HepG2 (cell line): ENCODE results near the gene ADCY9. TPM values are rescaled to one million over a fixed set of nuclear protein-coding genes. Genes with fewer than 3 reads are reported as not detected.

ENCODE experiments used
- ATF7-NPFF ChIP-seq: sonication (generic); formaldehyde crosslinking; IDR thresholded peaks from 2 replicates; pipeline ENCODE4 v1.8.1; 2023; ENCODE audit warnings: mild to moderate bottlenecking, low read depth, missing genetic modification reagents, moderate library complexity
- CEBPG ChIP-seq: IDR thresholded peaks from 2 replicates; pipeline ENCODE4 v1.6.1; 2016
- KDM2A ChIP-seq: sonication (generic); formaldehyde crosslinking; IDR thresholded peaks from 2 replicates; pipeline ENCODE4 v1.4.0; 2020; ENCODE audit warnings: low read depth, missing genetic modification reagents, borderline replicate concordance
- KMT2B ChIP-seq: IDR thresholded peaks from 2 replicates; pipeline ENCODE4 v1.6.1; 2016; ENCODE audit warnings: missing genetic modification reagents, missing compliant biosample characterization
- PLRG1 ChIP-seq: fragments of 450-650 bp; conservative IDR thresholded peaks from 2 replicates; pipeline ENCODE4 v1.6.1; 2016
- SRF ChIP-seq: IDR thresholded peaks from 2 replicates; pipeline ENCODE4 v1.6.1; 2011; ENCODE audit warnings: mild to moderate bottlenecking, low read depth, low read length, moderate library complexity
- TIGD3 ChIP-seq: sonication (generic); formaldehyde crosslinking; IDR thresholded peaks from 2 replicates; pipeline ENCODE4 v1.5.1; 2020; ENCODE audit warnings: mild to moderate bottlenecking, missing genetic modification reagents, borderline replicate concordance
- ZBTB25 ChIP-seq: IDR thresholded peaks from 2 replicates; pipeline ENCODE4 v1.6.1; 2018; ENCODE audit warnings: missing genetic modification reagents
- ZBTB40 ChIP-seq, 2 experiments: fragments of 450-650 bp in 1 of 2; sonication (generic) in 1 of 2; formaldehyde crosslinking in 1 of 2; IDR thresholded peaks; 2 replicates each; pipeline versions ENCODE4 v1.6.1 to v1.8.0; 2016 to 2022; ENCODE audit warnings: antibody characterized with exemption in 1 of 2, mild to moderate bottlenecking in 1 of 2, missing genetic modification reagents in 1 of 2
- ZNF142 ChIP-seq: sonication (generic); formaldehyde crosslinking; IDR thresholded peaks from 2 replicates; pipeline ENCODE4 v1.4.0; 2020; ENCODE audit warnings: missing genetic modification reagents
- ZNF264 ChIP-seq: sonication (generic); formaldehyde crosslinking; IDR thresholded peaks from 2 replicates; pipeline ENCODE4 v1.4.0; 2020; ENCODE audit warnings: missing genetic modification reagents
- polyA plus RNA-seq, 8 experiments: library from polyadenylated mRNA; depleted of rRNA in 3 of 8; stranded (reverse) in 7 of 8; unstranded in 1 of 8; fragments of >200 nt; fragmentation: Illumina TruSeq in 4 of 8; extraction: Trizol in 4 of 8; gene quantifications; 2 replicates each; pipeline versions ENCODE4 v1.2.1 to v1.2.3, GENCODE V29; 2011 to 2016; ENCODE audit warnings: low read depth in 4 of 8, missing spikeins in 1 of 8, mixed read lengths in 1 of 8; ENCODE audit not compliant: insufficient read depth in 1 of 8
- total RNA-seq, 5 experiments: library from RNA; depleted of rRNA; stranded (reverse); fragments of >200 nt; fragmentation: Illumina TruSeq; extraction: Trizol; gene quantifications; 2 replicates each; pipeline ENCODE4 v1.2.3, GENCODE V29; 2016; ENCODE audit warnings: low read depth in 1 of 5

Gene ADCY9
- total and polyA plus RNA-seq, 2 of the 13 experiments (the other 11 are each of a cell fraction or from before 2014, with no cell fraction given), result 11.2 to 13.9 TPM

GRCh38 chr16:4011940-4012629 lies 104.2 kb downstream of the ADCY9 start (continued):
- TF ChIP-seq ZBTB40 (IDR thresholded peaks at IDR 0.05) (no peak), ZBTB40 (CRISPR knock-in tag; IDR thresholded peaks at IDR 0.05) (no peak), CEBPG (CRISPR knock-in tag) (no peak), ZBTB25 (CRISPR knock-in tag) (no peak), ATF7-NPFF (no peak), PLRG1 (no peak), SRF (no peak), ZNF264 (CRISPR knock-in tag) (0 out of 2 replicates have a peak, but pooled peaks have one; percentile 52), KDM2A (no peak), TIGD3 (no peak), ZNF142 (CRISPR knock-in tag) (no peak), KMT2B (CRISPR knock-in tag) (0 out of 2 replicates have a peak, but pooled peaks have one; percentile 20)
